SJCRH30 (cell line): Measurements from ENCODE around the gene PNPLA7. TPM values are rescaled to one million over a fixed set of nuclear protein-coding genes. Genes with fewer than 3 reads are reported as not detected.
A peak's percentile ranks its signal among the peaks of the same experiment; 100 is the strongest.

Source experiments
- DNase-seq, 2 experiments: peaks; one replicate each; pipeline ENCODE4 v3.0.0-alpha.2; 2015 to 2020
- H3K27ac ChIP-seq: fragments of 250-450 bp; sonication (Bioruptor Pico); 2 replicates; pipeline ENCODE4 v1.5.1; 2020; ENCODE audit warnings: mild to moderate bottlenecking, moderate library complexity
- H3K27me3 ChIP-seq: fragments of 250-450 bp; sonication (Bioruptor Pico); 2 replicates; pipeline ENCODE4 v1.5.1; 2020; ENCODE audit warnings: mild to moderate bottlenecking, moderate library complexity
- H3K36me3 ChIP-seq: fragments of 250-450 bp; sonication (Bioruptor Pico); 2 replicates; pipeline ENCODE4 v1.5.1; 2020; ENCODE audit warnings: mild to moderate bottlenecking, moderate library complexity
- H3K4me1 ChIP-seq: fragments of 250-450 bp; sonication (Bioruptor Pico); 2 replicates; pipeline ENCODE4 v1.5.1; 2020; ENCODE audit warnings: mild to moderate bottlenecking, moderate library complexity
- H3K4me3 ChIP-seq: fragments of 250-450 bp; sonication (Bioruptor Pico); 2 replicates; pipeline ENCODE4 v1.5.1; 2020; ENCODE audit warnings: mild to moderate bottlenecking, moderate library complexity
- H3K9me3 ChIP-seq: fragments of 250-450 bp; sonication (Bioruptor Pico); replicated peaks from 2 replicates; pipeline ENCODE4 v1.5.1; 2020; ENCODE audit warnings: mild to moderate bottlenecking, moderate library complexity
- total RNA-seq: library from RNA; depleted of rRNA; stranded (reverse); fragments of >200 nt; shearing (Covaris generic); gene quantifications from 2 replicates; pipeline ENCODE4 v1.2.3, GENCODE V29; 2014

The PNPLA7 gene
- total RNA-seq, 1 experiment from 2014 or later: 0.14 TPM

DNA sequence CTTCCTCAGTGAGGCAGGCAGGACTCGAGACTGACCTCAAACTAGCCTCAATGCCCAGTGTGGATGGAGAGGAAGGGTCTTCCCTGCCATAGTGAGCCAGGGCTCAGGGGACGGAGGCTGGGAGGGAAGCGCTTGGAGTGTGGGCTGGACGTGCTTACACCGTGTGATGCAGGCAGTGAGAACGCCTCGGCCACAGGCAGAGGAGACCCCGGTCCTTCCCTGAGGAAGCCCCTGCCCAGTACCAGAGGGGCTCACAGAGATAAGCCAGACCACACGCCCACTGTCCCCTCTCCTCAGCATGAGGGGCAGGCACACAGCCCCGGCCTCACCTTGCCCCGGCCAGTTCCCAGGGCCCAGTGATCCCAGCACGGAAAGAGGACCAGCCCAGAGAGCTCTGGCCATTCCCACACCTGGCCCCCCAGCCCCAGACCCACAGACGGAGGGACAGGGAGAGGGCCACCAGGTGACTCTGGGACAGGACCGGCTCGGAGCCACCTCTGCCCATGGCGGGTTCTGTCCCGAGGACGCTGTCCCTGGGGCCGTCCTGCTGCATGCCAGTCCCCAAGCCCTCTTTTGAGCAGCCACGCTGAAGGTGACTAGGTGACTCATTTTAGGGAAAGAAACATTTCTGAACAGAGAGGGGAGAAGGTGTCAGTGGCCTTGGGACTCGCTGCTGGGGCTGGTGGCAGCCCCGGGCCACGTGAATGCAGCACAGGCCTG is 85.0 kb downstream of the PNPLA7 start:
- Histone ChIP-seq H3K36me3 (no peaks in the 10 kb centered on the region), H3K27ac (no peak overlapping the region), H3K4me1 (no peaks in the 10 kb centered on the region; the same call in none of the 2 replicates), H3K4me3 (no peak overlapping the region), H3K27me3 (0 out of 2 replicates have a peak, but pooled peaks cover 3% of the 10 kb centered on the region), H3K9me3 (no peaks in the 10 kb centered on the region)
- DNase-seq: no peak

DNA sequence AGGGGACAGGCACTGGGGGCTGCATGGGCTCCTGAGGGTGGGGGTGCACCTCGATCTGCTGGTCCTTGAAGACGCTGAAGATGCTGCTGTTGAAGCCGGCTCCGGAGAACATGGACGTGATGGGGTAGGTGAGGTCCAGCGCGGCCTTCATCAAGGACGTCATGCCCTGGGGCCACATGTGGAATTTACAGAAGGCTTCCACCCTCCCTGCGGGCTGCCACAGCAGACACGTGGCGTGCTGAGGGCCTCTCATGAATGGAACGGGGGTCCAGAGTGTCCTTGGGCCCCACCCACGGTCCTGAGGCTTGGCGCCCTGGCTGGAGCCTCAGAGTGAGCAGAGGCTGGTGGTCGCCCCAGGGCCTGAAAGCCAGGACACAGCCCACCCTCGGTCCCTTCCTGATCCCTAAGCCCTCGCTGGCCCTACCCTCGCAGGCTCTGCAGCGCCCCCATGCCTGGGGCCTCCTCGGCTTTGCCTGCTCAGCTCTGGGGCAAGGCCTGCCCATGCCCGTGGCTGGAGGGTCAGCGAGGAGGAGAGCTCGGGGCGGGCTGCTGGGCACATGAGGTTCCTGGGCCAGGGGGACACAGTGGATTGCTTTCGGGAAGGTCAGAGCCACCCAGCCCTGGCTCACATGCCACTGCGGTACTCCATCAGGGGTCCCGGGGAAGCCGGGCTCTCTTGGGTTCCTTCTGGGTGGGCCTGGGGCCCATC is 85.8 kb downstream of the PNPLA7 start:
- no peaks in the 10 kb centered on the region for H3K36me3 ChIP-seq
- no peaks in the 10 kb centered on the region for H3K9me3 ChIP-seq
- no peak overlapping the region for H3K27ac ChIP-seq
- H3K4me1 ChIP-seq: peaks cover 6% of the 10 kb centered on the region
- 0 out of 2 replicates have a peak, but pooled peaks cover 3% of the 10 kb centered on the region for H3K27me3 ChIP-seq
- no peak for DNase-seq
- no peak overlapping the region for H3K4me3 ChIP-seq

DNA sequence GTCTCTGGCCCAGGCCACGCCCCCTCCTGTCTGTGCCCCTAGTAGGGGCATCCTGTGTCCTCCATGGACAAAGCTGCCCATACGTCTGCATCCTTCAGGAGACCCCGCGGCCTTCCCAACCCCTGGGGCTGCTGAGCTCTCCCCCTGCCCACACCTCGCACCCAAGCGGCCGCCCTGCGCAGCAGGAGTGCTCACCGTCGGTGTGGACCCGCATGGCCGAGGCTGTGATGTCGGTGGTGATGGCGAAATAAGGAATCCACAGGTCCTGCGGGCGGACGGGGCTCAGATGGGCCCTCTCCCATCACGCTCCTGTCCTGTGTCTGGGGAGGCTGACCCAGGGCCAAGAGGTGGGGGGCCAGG is 86.3 kb downstream of the PNPLA7 start:
- H3K27ac ChIP-seq: no peak overlapping the region
- no peak for DNase-seq
- 0 out of 2 replicates have a peak, but pooled peaks cover 3% of the 10 kb centered on the region for H3K27me3 ChIP-seq
- no peaks in the 10 kb centered on the region for H3K9me3 ChIP-seq
- H3K4me3 ChIP-seq: no peak overlapping the region
- no peaks in the 10 kb centered on the region for H3K36me3 ChIP-seq
- peaks cover 6% of the 10 kb centered on the region for H3K4me1 ChIP-seq

- Histone ChIP-seq H3K36me3 (no peaks in the 10 kb centered on the region), H3K27ac (no peak overlapping the region), H3K27me3 (no peaks in the 10 kb centered on the region), H3K4me3 (no peak overlapping the region), H3K4me1 (peaks cover 7% of the 10 kb centered on the region), H3K9me3 (no peaks in the 10 kb centered on the region)
- no peak for DNase-seq
Measured at GRCh38 chr9:137462986-137463930, 86.9 kb downstream of the PNPLA7 start.

DNA sequence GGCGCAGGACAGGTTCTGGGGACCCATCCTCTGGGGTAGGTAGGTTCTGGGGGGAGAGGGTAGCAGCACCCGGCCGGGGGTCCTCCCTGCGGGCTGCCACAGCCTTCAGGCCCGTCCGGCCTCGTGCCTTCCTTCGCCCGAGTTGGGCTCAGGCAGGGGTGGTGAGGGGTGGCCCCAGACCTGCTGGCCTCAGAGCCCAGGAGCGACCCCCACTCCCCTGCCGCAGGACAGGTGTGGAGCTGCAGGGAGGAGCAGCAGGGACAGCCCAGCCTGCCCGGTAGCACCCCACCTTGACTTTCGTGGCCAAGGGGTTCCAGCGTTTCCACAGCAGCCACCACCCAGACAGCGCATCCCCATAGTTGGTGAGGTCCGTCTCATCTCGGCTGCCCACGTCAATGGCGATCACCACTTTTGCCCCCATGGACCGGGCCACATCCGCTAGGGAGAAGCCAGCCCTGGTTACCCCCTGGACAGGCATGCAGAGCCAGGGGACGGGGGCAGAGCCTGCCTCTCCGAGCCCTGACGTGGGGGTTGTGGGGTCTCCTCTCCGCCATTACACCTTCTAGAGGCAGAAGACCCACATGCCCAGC is 87.7 kb downstream of the PNPLA7 start:
- DNase-seq: no peak
- H3K36me3 ChIP-seq: no peaks in the 10 kb centered on the region
- no peak overlapping the region for H3K4me3 ChIP-seq
- no peaks in the 10 kb centered on the region for H3K9me3 ChIP-seq
- no peaks in the 10 kb centered on the region for H3K27me3 ChIP-seq
- peaks cover 10% of the 10 kb centered on the region; the same call in 1 of the 2 replicates for H3K4me1 ChIP-seq
- no peak overlapping the region for H3K27ac ChIP-seq

GRCh38 chr9:137461663-137462395 is 88.4 kb downstream of the PNPLA7 start:
- no peak for DNase-seq
- H3K4me3 ChIP-seq: no peak overlapping the region

GRCh38 chr9:137461316-137461662 is 88.9 kb downstream of the PNPLA7 start:
- DNase-seq: no peak
- H3K27ac ChIP-seq: no peak overlapping the region
- no peaks in the 10 kb centered on the region for H3K27me3 ChIP-seq
- H3K36me3 ChIP-seq: peaks cover 9% of the 10 kb centered on the region
- H3K4me1 ChIP-seq: peaks cover 10% of the 10 kb centered on the region; the same call in 1 of the 2 replicates
- H3K4me3 ChIP-seq: no peak overlapping the region
- H3K9me3 ChIP-seq: no peaks in the 10 kb centered on the region

More at GRCh38 chr9:137461663-137462395, 88.4 kb downstream of the PNPLA7 start:
- Histone ChIP-seq H3K36me3 (peaks cover 5% of the 10 kb centered on the region; the same call in 1 of the 2 replicates), H3K27ac (no peak overlapping the region), H3K9me3 (no peaks in the 10 kb centered on the region), H3K4me1 (peaks cover 10% of the 10 kb centered on the region; the same call in 1 of the 2 replicates), H3K27me3 (no peaks in the 10 kb centered on the region)

DNA sequence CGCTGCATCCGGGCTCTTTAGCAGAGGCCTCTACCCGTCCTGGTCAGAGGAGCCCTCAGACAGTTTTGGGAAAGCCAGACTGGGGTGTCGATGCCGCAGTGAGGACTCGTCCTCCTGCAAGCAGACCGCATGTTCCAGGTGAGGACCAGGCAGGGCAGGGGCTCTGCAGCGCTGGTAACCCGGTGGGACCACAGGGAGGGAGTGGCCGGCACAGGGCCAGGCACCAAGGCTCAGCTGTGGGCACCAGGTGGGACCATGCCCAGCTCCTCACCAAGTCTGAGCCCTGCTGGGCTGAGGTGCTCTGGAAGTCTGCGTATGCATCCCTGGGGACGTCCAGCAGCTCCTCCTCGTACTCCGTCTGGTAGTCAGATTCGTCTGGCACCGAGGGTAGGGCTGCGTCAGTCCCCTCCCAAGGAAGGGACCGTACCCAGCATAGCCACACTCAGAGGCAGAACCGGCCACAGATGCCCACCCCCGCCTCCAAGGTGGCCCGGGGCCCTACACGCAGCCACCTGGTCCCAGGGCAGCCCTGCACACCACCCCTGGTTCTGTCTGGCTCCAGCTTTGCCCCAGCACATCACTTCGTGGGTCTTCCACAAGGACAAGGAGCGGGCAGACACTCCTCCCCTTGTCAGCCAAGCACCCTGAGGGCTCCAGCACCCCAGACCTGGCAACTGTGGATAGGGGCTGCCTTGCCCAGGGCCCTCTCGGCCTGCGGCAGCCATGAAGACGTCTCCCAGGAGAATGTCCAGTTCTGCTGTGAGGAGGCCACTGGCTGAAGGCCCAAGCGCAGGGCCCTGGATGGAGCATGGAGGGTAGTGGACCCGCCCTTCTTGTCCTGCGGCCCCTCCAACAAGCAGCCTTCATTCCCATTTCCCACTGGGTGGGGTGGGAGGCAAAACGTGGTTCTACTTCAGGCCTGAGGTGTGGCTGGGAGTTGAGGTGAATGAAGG is 89.6 kb downstream of the PNPLA7 start:
- no peak for DNase-seq
- Histone ChIP-seq H3K9me3 (no peaks in the 10 kb centered on the region), H3K4me1 (peaks cover 10% of the 10 kb centered on the region; the same call in 1 of the 2 replicates), H3K27me3 (no peaks in the 10 kb centered on the region), H3K36me3 (peaks cover 15% of the 10 kb centered on the region), H3K4me3 (no peak overlapping the region), H3K27ac (no peak overlapping the region)

- no peaks in the 10 kb centered on the region for H3K27me3 ChIP-seq
- H3K27ac ChIP-seq: peak overlapping the region; percentile 40
- DNase-seq: peak in 1 of 2 experiments; percentile 56
- no peaks in the 10 kb centered on the region for H3K9me3 ChIP-seq
- H3K4me3 ChIP-seq: peak overlapping the region; percentile 79
- H3K4me1 ChIP-seq: peaks cover 10% of the 10 kb centered on the region; the same call in 1 of the 2 replicates
- peaks cover 24% of the 10 kb centered on the region for H3K36me3 ChIP-seq
Measured at GRCh38 chr9:137459601-137460362, 90.4 kb downstream of the PNPLA7 start.

DNA sequence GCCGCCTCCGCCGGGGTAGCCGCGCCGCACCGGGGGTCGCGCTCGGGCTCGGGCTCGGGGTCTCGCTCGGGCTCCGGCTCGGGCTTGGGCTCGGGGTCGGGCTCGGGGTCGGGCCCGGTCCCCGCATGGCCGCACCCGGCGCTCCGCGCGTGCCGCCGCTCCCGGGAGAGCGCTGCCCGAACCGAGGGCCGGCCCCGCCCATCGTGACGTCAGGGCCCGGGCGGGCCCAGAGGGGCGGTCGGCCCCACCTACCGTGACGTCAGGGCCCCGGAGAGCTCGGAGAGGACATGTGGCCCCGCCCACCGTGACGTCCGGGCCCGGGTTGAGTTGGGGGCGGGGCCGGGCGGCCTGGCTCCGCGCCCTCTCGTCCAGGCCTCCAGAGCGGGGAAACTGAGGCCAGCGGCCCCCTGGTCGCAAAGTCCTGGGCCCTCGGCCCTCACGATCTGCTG is 91.0 kb downstream of the PNPLA7 start, which contains the start of gene NSMF:
NSMF (minus strand) TSS at position 183 of the 449 bp plus-strand sequence. CDS start 232 bp downstream, outside the sequence.
- H3K27ac ChIP-seq: peak within 1 kb of the TSS; percentile 40

DNA sequence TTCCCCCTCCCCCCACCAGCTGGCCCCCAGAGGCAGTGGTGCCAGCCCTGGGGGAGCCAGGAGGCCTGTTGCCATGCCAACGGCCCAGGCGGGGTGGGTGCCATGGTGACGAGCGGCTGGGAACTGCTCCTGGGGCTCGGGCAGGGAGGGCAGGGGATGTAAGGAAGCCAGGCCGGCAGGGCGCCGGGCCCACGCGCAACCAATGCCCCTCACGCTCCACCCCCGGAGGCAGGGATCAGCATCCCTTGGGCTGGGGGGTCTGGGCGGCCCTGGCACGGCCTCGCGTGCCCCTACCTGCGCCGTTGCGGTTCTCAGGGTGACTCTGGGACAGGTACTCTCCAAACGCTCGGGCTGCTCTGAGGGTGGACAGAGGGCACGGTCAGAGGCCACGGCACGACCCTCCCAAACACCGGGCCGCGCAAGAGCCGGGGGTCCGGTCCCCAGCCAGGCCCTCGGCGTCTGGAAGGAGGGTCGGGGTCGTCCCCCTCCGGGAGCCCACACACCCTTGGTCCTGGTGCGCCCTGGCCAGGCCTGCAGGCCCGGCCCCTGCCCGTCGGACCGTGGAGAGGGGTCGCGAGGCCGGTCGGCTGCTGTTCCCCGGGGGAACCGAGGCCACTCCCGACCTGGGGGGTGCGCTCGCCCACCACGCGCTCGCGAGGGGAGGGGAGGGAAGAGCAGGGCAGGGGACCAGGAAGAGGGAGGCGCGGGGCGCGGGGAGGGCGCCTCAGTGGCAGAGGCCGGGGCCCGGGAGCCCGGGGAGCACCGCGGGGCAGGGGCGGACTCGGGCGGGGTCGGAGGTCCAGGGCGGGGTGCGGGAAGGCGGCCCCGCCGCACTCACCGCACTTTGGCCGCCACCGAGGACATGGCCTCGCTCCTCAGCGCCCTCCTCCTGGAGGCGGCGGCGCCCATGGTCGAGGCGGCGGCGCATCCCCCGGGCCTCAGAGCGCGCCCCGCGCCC is 91.7 kb downstream of the PNPLA7 start:
- Histone ChIP-seq H3K36me3 (peaks cover 32% of the 10 kb centered on the region), H3K27me3 (no peaks in the 10 kb centered on the region), H3K9me3 (no peaks in the 10 kb centered on the region), H3K4me1 (peaks cover 10% of the 10 kb centered on the region; the same call in 1 of the 2 replicates), H3K4me3 (peak overlapping the region; percentile 79), H3K27ac (no peak overlapping the region; the same call in 1 of the 2 replicates)
- no peak for DNase-seq

More for the DNA sequence above, 91.0 kb downstream of the PNPLA7 start, which contains the start of gene NSMF:
- Histone ChIP-seq H3K9me3 (no peaks in the 10 kb centered on the region), H3K4me3 (peak within 1 kb of the TSS; percentile 79), H3K27me3 (no peaks in the 10 kb centered on the region), H3K36me3 (peaks cover 27% of the 10 kb centered on the region), H3K4me1 (peaks cover 10% of the 10 kb centered on the region; the same call in 1 of the 2 replicates)
- DNase-seq: peak; percentile 94 to 95
